A673 (cell line): ENCODE measurements around the gene INO80B. TPM values are rescaled to one million over a fixed set of nuclear protein-coding genes. Genes with fewer than 3 reads are reported as not detected.
A peak's percentile ranks its signal among the peaks of the same experiment; 100 is the strongest.
"Not testable (repeated sequence)": the region's sequence is repeated elsewhere in the genome, so short reads cannot be mapped to it uniquely, and the experiment has no call there.

Experiments used
- BruUV-seq: library from RNA; stranded (reverse); fragments of 400-500 nt; replicated peaks from 2 replicates; lab custom pipeline; 2021; lab: Mats Ljungman, UMichigan
- CTCF ChIA-PET: fragments of 300-600 bp; sonication (Branson Sonifier 250); formaldehyde crosslinking; loops from one replicate; lab custom pipeline; 2022; ENCODE audit warnings: antibody characterized with exemption; lab: Charles Lee
- POLR2A ChIA-PET: fragments of 300-600 bp; sonication (Branson Sonifier 250); formaldehyde crosslinking; loops from one replicate; lab custom pipeline; 2022; ENCODE audit warnings: antibody characterized with exemption; ENCODE audit not compliant: low non-redundant PET; lab: Charles Lee
- DNase-seq: peaks from one replicate; pipeline ENCODE4 v3.0.0-alpha.2; 2015; ENCODE audit warnings: low spot score
- H3K27ac ChIP-seq: fragments of 200-600 bp; sonication (generic); 2 replicates; pipeline ENCODE4 v1.5.1; 2016; ENCODE audit warnings: mixed run types, low read depth, mild to moderate bottlenecking, mixed read lengths, antibody characterized with exemption, low read length; ENCODE audit not compliant: poor library complexity, severe bottlenecking
- H3K27me3 ChIP-seq: fragments of 200-600 bp; sonication (generic); replicated peaks from 2 replicates; pipeline ENCODE4 v1.6.1; 2017; ENCODE audit warnings: mixed run types, low read depth, mild to moderate bottlenecking, mixed read lengths, antibody characterized with exemption, low read length; ENCODE audit not compliant: insufficient read depth, poor library complexity
- H3K36me3 ChIP-seq: fragments of 200-600 bp; sonication (generic); 2 replicates; pipeline ENCODE4 v1.6.1; 2016; ENCODE audit warnings: mixed run types, mild to moderate bottlenecking, mixed read lengths, antibody characterized with exemption, low read length; ENCODE audit not compliant: insufficient read depth, poor library complexity, severe bottlenecking
- H3K4me1 ChIP-seq: fragments of 200-600 bp; sonication (generic); 2 replicates; pipeline ENCODE4 v1.6.1; 2017; ENCODE audit warnings: mixed run types, mild to moderate bottlenecking, mixed read lengths, antibody characterized with exemption, low read length; ENCODE audit not compliant: insufficient read depth, poor library complexity, severe bottlenecking
- H3K4me3 ChIP-seq: fragments of 200-600 bp; sonication (generic); 2 replicates; pipeline ENCODE4 v1.5.1; 2016; ENCODE audit warnings: low read depth, mixed run types, mild to moderate bottlenecking, mixed read lengths, low read length; ENCODE audit not compliant: poor library complexity, severe bottlenecking
- H3K9me3 ChIP-seq: fragments of 200-600 bp; sonication (generic); 2 replicates; pipeline ENCODE4 v1.6.1; 2016; ENCODE audit warnings: mixed run types, low read depth, mild to moderate bottlenecking, mixed read lengths, antibody characterized with exemption, low read length; ENCODE audit not compliant: poor library complexity, severe bottlenecking
- EZH2 ChIP-seq: fragments of 200-600 bp; sonication (generic); IDR thresholded peaks from 2 replicates; pipeline ENCODE4 v1.6.1; 2017; ENCODE audit warnings: borderline replicate concordance, low read depth, mild to moderate bottlenecking, mixed read lengths, antibody characterized with exemption, low read length; ENCODE audit not compliant: poor library complexity, severe bottlenecking
- intact Hi-C: fragments of 100-400 bp; cut with micrococcal nuclease; formaldehyde crosslinking; loops from one replicate; pipeline ENCODE4 v1.10.0; 2022; ENCODE audit not compliant: unreplicated experiment
- total RNA-seq: library from RNA; stranded (reverse); gene quantifications from 2 replicates; pipeline ENCODE4 v1.2.3, GENCODE V29; 2021
- TF ChIP-seq, protein P1 (sequence below): fragments of 300-800, 200-600 bp; sonication (generic); conservative IDR thresholded peaks from 2 replicates; pipeline ENCODE4 v1.5.1; 2017; ENCODE audit warnings: low read depth, mild to moderate bottlenecking, antibody characterized with exemption, low read length, moderate library complexity, mixed read lengths

INO80B gene
- total RNA-seq, 1 experiment from 2014 or later, result 29.9 TPM

DNA sequence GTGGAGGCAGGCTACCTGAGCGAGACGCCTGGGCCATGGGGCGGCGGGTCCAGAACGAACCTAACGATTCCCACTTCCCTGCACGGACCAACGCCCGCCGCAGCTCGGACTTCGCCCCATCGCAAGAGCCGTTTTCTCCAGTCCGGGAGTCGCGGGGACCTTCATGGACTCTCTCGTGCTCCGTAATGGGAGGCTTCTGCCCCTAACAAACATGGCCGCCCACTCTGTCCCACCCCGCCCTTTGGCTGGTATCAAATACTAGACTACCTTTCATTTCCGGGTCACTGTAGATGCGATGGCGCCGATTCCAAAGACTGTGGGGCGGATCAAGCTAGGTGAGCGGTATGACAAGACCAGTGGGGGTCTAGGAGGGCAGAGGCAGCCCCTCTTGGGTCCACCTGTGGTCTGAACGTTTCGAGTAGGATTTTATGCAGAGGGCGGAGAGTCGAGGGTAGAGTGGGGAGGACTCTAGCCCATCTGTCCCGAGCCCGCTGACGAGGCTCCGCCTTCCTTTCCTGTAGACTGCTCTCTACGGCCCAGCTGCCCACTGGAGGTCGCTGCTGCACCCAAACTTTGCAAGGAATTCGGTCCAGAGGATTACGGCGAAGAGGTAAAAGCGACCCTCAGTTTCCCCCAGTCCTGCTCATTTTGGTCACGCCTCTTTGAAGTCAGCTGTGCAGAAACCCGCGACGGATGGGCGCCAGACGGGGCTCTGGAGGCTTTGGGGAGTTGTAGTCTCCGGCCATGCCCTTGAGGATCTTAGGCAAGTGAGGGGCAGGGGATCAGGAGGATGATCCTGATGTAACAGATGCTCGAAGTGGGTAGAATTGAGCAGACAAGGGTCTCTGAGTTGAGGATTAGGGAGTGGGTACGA lies 28.2 kb downstream of the INO80B start, which contains the start of the genes CCDC142 and TTC31:
CCDC142 (minus strand) TSS at position 198 of the 874 bp plus-strand sequence; CDS start at position 37, 161 bp downstream.
TTC31 (plus strand) TSS at position 281 of the 874 bp plus-strand sequence; CDS start at position 296, 15 bp downstream.
- no peak for TF ChIP-seq EZH2
- TF ChIP-seq, protein P1, sequence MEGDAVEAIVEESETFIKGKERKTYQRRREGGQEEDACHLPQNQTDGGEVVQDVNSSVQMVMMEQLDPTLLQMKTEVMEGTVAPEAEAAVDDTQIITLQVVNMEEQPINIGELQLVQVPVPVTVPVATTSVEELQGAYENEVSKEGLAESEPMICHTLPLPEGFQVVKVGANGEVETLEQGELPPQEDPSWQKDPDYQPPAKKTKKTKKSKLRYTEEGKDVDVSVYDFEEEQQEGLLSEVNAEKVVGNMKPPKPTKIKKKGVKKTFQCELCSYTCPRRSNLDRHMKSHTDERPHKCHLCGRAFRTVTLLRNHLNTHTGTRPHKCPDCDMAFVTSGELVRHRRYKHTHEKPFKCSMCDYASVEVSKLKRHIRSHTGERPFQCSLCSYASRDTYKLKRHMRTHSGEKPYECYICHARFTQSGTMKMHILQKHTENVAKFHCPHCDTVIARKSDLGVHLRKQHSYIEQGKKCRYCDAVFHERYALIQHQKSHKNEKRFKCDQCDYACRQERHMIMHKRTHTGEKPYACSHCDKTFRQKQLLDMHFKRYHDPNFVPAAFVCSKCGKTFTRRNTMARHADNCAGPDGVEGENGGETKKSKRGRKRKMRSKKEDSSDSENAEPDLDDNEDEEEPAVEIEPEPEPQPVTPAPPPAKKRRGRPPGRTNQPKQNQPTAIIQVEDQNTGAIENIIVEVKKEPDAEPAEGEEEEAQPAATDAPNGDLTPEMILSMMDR, result peak; percentile 97
- Histone ChIP-seq H3K9me3 (no peaks in the 10 kb centered on the region), H3K4me3 (peak within 1 kb of the TSS; percentile 84), H3K4me1 (peaks cover 18% of the 10 kb centered on the region), H3K36me3 (peaks cover 12% of the 10 kb centered on the region), H3K27me3 (no peaks in the 10 kb centered on the region), H3K27ac (peak within 1 kb of the TSS; percentile 84)
- intact Hi-C loops, result loop anchor here (1.0 to 2.0 kb wide), 4 partner anchors 28 to 104 kb away; partner anchors contain the start of genes AUP1, HTRA2 and INO80B
- POLR2A ChIA-PET, result interaction anchor here (0.5 to 1.0 kb wide), 2 partner anchors 24 to 290 kb away, joined by 3 to 4 read pairs; no protein-coding TSS in a partner anchor
- DNase-seq, result peak; percentile 97
- CTCF ChIA-PET, result interaction anchor here (0.6 to 1.2 kb wide), 7 partner anchors 10 to 305 kb away, joined by 3 to 5 read pairs (median 4); partner anchors contain the start of genes INO80B, MOB1A, MRPL53 and PCGF1
- BruUV-seq, result TSS peak; percentile 87

DNA sequence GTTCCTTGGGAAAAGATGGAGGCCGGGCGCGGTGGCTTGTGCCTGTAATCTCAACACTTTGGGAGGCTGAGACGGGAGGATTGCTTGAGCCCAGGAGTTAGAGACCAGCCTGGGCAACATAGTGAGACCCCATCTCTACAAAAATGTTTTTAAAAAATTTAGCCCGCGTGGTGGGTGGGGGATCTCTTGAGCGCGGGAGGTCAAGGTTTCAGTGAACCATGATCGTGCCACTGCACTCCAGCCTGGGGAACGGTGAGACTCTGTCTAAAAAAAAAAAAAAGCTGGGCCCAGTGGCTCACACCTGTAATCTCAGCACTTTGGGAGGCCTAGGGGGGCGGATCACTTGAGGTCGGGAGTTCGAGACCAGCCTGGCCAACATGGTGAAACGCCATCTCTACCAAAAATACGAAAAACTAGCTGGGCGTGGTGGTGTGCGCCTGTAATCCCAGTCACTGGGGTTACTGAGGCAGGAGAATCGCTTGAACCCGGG lies 28.8 kb downstream of the INO80B start:
- H3K4me3 ChIP-seq, result peak overlapping the region; percentile 84
- BruUV-seq, H3K27me3 ChIP-seq, DNase-seq, POLR2A ChIA-PET, H3K9me3 ChIP-seq, H3K27ac ChIP-seq: not testable (repeated sequence)
- H3K36me3 ChIP-seq, result peaks cover 12% of the 10 kb centered on the region
- CTCF ChIA-PET, result interaction anchor here (0.5 to 1.2 kb wide), 3 partner anchors 24 to 38 kb away, joined by 3 to 5 read pairs (median 4); partner anchors contain the start of genes INO80B and PCGF1
- H3K4me1 ChIP-seq, result peaks cover 18% of the 10 kb centered on the region
- intact Hi-C loops, result loop anchor here (1.0 to 2.0 kb wide), 4 partner anchors 28 to 104 kb away; partner anchors contain the start of genes AUP1, HTRA2 and INO80B

DNA sequence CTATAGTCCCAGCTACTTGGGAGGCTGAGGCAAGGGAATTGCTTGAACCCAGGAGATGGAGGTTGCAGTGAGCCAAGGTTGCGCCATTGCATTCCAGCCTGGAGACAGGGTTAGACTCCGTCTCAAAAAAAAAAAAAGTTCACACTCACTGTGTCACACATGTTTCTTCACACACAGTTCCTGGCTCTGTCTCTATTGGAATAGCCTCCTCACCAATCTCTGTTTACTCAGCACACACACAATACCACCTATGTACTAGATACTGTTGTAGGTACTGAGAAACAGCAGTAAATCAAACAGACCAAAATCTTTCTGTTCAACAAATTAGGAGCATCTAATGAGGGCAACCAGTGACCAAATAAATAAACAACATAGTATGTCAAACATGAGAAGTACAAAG lies 31.3 kb downstream of the INO80B start:
- TF ChIP-seq, protein P1, result no peak
- TF ChIP-seq EZH2, result no peak
- no TSS peak for BruUV-seq
- no peak for DNase-seq
- peaks cover 10% of the 10 kb centered on the region for H3K36me3 ChIP-seq
- H3K4me1 ChIP-seq, result peaks cover 13% of the 10 kb centered on the region
- no peaks in the 10 kb centered on the region for H3K9me3 ChIP-seq
- intact Hi-C loops, result no loop called here
- H3K27me3 ChIP-seq, result no peaks in the 10 kb centered on the region
- CTCF ChIA-PET, result no interaction called here
- POLR2A ChIA-PET, result no interaction called here
- H3K4me3 ChIP-seq, result no peak overlapping the region
- no peak overlapping the region for H3K27ac ChIP-seq
